HG03064 (cell line): ENCODE measurements around the gene ZNF280B.

Source experiments
- ATAC-seq: cut with Tn5 transposase; IDR thresholded peaks from one replicate; pipeline ENCODE4 v1.9.1; 2021; ENCODE audit warnings: low read depth; ENCODE audit not compliant: unreplicated experiment

ZNF280B gene

GRCh38 chr22:22508274-22509176 is at the start of gene ZNF280B:
Gene ZNF280B (minus strand): TSS chr22:22508742. CDS start chr22:22489398, 19,344 bp downstream.
- ATAC-seq = peak; percentile 73

DNA sequence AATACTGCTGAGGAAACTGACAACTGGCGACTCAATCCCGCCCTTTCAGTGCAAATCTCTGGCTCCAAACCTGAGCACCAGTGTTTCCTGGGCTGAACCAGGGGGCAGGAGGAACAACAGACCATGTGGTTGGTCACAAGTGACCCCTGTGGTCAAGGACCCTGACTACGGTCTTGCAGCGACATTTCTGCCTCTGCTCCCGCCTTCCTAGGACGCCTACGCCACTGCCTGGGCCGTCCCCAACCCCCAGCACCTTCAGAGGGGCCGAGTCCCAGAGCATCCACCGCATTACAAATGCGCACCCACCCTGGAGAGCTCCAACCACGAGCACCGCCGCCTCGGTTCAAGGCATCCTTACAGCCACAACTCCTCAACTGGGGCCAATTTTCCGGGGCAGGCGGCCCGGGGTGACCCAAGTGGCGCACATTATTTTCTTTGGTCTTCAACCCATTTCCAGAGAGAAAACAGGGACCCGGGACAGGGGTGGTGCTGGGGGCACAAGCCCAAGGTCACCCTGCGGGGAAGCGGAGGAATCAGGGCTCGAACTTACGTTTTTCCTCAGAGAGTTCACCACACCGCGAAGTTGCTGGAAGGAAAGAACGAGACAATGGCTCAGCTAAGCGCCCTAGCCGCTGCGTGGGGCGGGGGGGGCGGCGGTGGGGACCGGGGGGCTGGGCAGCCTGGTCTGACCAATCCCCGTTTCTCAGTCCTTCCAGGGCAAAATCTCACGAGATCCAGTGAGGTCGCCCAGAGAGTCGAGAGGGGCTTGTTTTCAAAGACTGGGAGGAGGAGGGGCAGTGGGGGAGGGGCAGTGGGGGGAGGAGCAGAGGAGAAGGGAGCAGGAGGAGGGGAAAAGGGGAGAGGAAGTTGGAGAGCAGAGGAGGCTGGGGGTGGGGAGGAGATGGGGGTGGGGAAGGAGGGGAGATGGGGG is 48.7 kb upstream of the ZNF280B start:
- ATAC-seq = no peak

GRCh38 chr22:22556578-22556977 is 48.0 kb upstream of the ZNF280B start:
- ATAC-seq = no peak

GRCh38 chr22:22555596-22555995 is 47.1 kb upstream of the ZNF280B start:
- ATAC-seq = no peak

DNA sequence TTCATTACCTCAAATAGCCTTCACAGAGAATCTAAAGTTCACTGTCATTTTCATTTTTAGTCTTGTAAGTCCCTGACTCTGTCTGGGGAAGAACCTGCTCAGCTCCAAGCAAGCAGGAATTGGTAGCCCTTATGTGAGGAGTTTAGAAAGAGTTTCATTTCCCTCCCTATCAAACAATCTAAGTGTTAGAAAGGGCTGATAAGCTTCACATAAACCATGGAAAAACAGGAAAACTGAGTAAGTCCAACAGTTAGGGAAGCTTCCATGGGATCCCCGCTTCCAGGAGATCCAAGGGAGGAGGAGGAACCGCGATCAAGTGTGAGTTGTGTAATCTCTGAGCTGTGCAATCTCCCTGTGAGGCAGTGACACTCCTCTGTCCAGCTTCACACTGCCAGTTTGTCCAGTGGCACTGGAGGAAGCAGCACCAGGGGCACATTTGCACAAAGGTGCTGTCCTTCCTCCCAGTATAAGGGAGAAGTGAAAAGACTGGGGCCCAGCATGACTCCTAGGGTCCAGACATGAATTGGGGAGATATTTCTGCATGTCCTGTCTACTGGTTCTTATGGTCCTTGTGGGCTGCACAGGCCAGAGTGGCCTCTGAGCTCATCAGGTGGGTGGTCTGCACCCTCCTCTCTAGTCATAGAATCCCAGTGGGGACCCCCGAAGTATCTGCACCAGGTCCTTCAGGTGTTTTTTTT is 46.2 kb upstream of the ZNF280B start:
- no peak for ATAC-seq

- no peak for ATAC-seq
Measured at GRCh38 chr22:22553735-22554586, 45.4 kb upstream of the ZNF280B start.

DNA sequence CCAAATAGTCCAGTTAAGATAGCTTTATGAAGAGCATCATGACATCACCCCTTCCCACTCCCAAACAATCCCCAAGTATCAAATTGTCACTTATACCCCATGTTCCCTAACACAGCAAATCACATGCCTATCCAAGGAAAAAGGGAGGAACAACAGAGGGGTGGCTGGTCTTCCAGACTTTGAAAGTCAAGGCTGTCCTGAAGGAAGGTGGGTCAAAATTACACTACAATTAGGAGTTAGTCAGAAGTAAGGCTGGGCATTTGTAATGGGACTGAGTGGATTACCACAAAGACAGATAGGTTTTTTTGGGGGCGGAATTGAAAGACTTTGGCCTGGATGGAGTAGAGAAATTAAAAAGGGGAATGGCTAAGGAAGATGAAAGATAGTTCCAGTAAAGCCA is 44.6 kb upstream of the ZNF280B start:
- no peak for ATAC-seq

- ATAC-seq = no peak
Measured at GRCh38 chr22:22552630-22553029, 44.1 kb upstream of the ZNF280B start.

- ATAC-seq = no peak
Measured at GRCh38 chr22:22550789-22551434, 42.4 kb upstream of the ZNF280B start.

- ATAC-seq = no peak
Measured at GRCh38 chr22:22548910-22549309, 40.4 kb upstream of the ZNF280B start.

- no peak for ATAC-seq
Measured at GRCh38 chr22:22548317-22548716, 39.8 kb upstream of the ZNF280B start.

GRCh38 chr22:22547692-22548300 is 39.3 kb upstream of the ZNF280B start:
- no peak for ATAC-seq

- no peak for ATAC-seq
Measured at GRCh38 chr22:22547226-22547625, 38.7 kb upstream of the ZNF280B start.

DNA sequence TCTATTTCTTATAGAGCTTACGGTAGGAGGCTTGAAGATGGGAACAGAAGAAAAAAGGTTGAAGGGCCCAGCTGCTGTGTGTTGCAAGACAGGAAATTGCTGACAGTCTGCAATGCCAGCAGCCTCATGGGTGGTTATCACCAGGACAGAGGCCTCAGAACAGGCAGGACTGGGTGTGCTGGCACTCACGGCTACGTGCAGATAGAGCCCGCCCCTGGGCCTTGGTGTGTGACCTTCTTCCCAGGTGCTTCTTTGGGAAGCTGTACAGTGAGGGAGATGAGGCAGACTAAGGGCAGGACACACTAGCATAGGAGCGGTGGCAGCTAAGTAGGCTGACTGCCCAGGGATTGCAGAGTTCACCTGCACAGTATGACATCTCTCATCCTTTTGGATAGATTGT is 37.9 kb upstream of the ZNF280B start:
- no peak for ATAC-seq

GRCh38 chr22:22545084-22545483 is 36.5 kb upstream of the ZNF280B start:
- no peak for ATAC-seq

DNA sequence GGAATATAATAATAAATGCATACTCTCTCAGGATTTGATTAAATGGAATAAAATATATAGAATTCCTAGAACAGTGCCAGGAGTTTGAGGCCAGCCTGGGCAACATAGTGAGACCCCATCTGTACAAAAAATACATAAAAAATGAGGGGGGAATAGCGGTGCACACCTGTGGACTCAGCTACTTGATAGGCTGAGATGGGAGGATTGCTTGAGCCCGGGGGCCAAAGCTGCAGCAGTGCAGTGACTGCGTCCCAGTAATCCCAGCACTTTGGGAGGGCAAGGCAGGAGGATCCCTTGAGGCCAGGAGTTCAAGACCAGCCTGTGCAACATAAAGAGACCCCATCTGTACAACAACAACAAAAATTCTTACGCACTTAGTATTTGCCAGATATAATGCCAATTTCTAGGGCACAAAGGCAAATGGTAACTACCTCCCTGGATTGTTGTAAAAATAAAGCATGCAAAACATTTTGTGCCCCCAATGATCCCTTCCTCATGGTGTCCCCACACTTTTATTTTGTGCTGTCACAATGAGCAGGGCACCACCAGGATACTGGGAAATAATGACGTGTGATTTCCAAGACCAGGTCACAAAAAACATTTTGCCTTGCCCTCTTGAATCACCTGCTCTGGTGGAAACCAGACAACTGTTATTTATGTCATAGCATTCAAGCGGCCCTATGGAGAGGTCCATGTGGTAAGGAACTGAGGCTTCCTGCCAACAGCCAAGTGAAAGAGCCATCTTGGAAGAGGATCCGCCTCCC is 29.9 kb upstream of the ZNF280B start:
- ATAC-seq = no peak

DNA sequence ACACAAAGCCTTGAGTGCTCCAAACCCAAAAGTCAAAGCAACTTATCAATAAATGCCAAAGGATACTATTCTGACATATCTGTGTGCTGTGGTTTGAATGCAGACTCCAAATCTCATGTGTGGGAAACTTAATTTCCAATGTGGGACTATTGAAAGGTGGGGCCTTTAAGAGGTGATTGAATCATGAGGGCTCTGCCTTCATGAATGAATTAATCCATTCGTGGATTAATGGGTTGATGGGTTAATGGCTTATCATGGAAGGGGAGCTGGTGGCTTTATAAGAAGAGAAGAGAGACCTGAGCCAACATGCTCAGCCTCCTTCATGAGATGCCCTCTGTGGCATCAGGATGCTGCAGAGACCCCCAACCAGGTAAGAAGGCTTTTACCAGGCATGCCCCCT is 28.4 kb upstream of the ZNF280B start:
- no peak for ATAC-seq

- ATAC-seq = no peak
Measured at GRCh38 chr22:22536515-22536914, 28.0 kb upstream of the ZNF280B start.
